GM23248 (cell line): ENCODE results near the gene RXRA.

Experiments used
- EZH2 ChIP-seq: fragments of 200-600 bp; sonication (generic); IDR thresholded peaks from 2 replicates; pipeline ENCODE4 v1.6.1; 2018; ENCODE audit warnings: antibody characterized with exemption, mild to moderate bottlenecking; ENCODE audit not compliant: insufficient read depth, poor library complexity, severe bottlenecking
- EZH2phosphoT487 ChIP-seq: fragments of 200-600 bp; sonication (generic); IDR thresholded peaks from 2 replicates; pipeline ENCODE4 v1.6.1; 2018; ENCODE audit warnings: antibody characterized with exemption, moderate library complexity, mild to moderate bottlenecking, low read depth; ENCODE audit not compliant: insufficient read depth

DNA sequence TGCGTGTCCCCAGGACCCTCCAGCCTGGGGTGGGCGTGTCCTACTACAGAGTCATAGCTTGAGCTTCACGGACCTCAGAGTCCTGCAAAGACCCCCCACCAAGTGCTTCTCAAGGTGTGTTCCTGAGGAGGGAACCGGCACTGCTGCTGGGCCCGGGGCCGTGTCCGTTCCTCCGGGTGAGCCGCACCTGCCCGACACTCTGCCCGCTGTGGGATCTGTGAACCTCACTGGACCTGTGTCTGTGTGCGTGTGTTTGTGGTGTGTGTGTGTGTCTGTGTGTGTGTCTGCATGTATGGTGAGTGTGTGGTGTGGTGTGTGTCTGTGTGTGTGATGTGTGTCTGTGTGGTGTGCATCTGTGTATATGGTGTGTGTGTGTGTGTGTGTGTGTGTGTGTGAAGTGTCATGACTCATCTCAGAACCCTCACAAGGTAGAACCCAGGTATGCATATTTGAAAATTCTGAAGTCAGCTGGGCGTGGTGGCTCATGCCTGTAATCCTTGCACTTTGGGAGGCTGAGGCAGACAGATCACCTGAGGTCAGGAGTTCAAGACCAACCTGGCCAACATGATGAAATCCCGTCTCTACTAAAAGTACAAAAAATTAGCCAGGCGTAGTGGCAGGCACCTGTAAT lies 40.9 kb upstream of the RXRA start:
- no peak for TF ChIP-seq EZH2phosphoT487
- no peak for TF ChIP-seq EZH2
